ENCODE measurements around the gene PIP5K1C. TPM values are rescaled to one million over a fixed set of nuclear protein-coding genes. Genes with fewer than 3 reads are reported as not detected.

The PIP5K1C gene
- polyA plus RNA-seq, 2 of the 4 experiments (the other 2 are of a cell fraction), result 2.6 to 9.3 TPM

- ChIA-PET CTCF (no interaction called here), POLR2A (no interaction called here)
- ATAC-seq (no peak), DNase-seq (ENCODE audit: low read depth in 1 of 2, low spot score in 1 of 2) (no peak), FAIRE-seq (no peak)
- H3K4me3 ChIP-seq, result no peak overlapping the region
- no peaks in the 10 kb centered on the region for H3K9me3 ChIP-seq
- H3K4me1 ChIP-seq, result no peaks in the 10 kb centered on the region
- H3K4me2 ChIP-seq, result no peak overlapping the region
- no peak overlapping the region for H3K27ac ChIP-seq
- no peak for TF ChIP-seq NFE2L2 (conservative IDR thresholded peaks at IDR 0.05; ENCODE audit: low read length)
- TF ChIP-seq USF2 (IDR thresholded peaks at IDR 0.05), result no peak
- no peak for TF ChIP-seq ZNF302 (CRISPR knock-in tag; IDR thresholded peaks at IDR 0.05)
- TF ChIP-seq E2F6 (IDR thresholded peaks at IDR 0.05; ENCODE audit: borderline replicate concordance, low read depth), result no peak
- no peak for TF ChIP-seq NR3C1 (IDR thresholded peaks at IDR 0.05)
- TF ChIP-seq TP53 (CRISPR knock-in tag; IDR thresholded peaks at IDR 0.05), result no peak
- TF ChIP-seq GATA3 (IDR thresholded peaks at IDR 0.05; ENCODE audit: borderline replicate concordance), result no peak
- no peak for TF ChIP-seq CBX8 (IDR thresholded peaks at IDR 0.05)
- no peak for TF ChIP-seq HOXA7 (CRISPR knock-in tag; IDR thresholded peaks at IDR 0.05)
- no peak for TF ChIP-seq HOXB5 (CRISPR knock-in tag; IDR thresholded peaks at IDR 0.05)
- TF ChIP-seq HMGXB4 (CRISPR knock-in tag; IDR thresholded peaks at IDR 0.05; ENCODE audit: borderline replicate concordance), result no peak
- no peak for TF ChIP-seq KDM1A (IDR thresholded peaks at IDR 0.05; ENCODE audit: low read depth)
- TF ChIP-seq ELK1 (IDR thresholded peaks at IDR 0.05; ENCODE audit: low read depth, low read length), result no peak
- no peak for TF ChIP-seq POLR2A (IDR thresholded peaks at IDR 0.05; ENCODE audit: low read length)
- no peak for TF ChIP-seq REST (IDR thresholded peaks at IDR 0.05)
- no peak for TF ChIP-seq JUNB (IDR thresholded peaks at IDR 0.05)
- WGBS (ENCODE audit: missing lambda C conversion rate), result 89% methylated on average over 3 of the region's 20 CpGs
These were observed 63.8 kb downstream of the PIP5K1C start for GRCh38 chr19:3636506-3636905.

GRCh38 chr19:3634496-3635045 lies 65.7 kb downstream of the PIP5K1C start:
- CTCF ChIA-PET, result no interaction called here
- POLR2A ChIA-PET, result no interaction called here
- Histone ChIP-seq H3K4me1 (no peaks in the 10 kb centered on the region), H3K4me2 (no peak overlapping the region), H3K4me3 (no peak overlapping the region), H3K9me3 (no peaks in the 10 kb centered on the region), H3K27ac (no peak overlapping the region)
- TF ChIP-seq EHF (CRISPR knock-in tag; IDR thresholded peaks at IDR 0.05) (no peak), GATA3 (IDR thresholded peaks at IDR 0.05; ENCODE audit: borderline replicate concordance) (no peak), JUNB (IDR thresholded peaks at IDR 0.05) (no peak), POLR2A (IDR thresholded peaks at IDR 0.05; ENCODE audit: low read length) (no peak), KDM5A (IDR thresholded peaks at IDR 0.05) (no peak), TFCP2L1 (CRISPR knock-in tag; IDR thresholded peaks at IDR 0.05) (no peak), NPAS2 (CRISPR knock-in tag; IDR thresholded peaks at IDR 0.05; ENCODE audit: borderline replicate concordance) (no peak), RARB (CRISPR knock-in tag; IDR thresholded peaks at IDR 0.05) (no peak), BCL3 (IDR thresholded peaks at IDR 0.05) (no peak)
- no peak for FAIRE-seq
- DNase-seq (ENCODE audit: low read depth in 1 of 2, low spot score in 1 of 2), result no peak
- 93% methylated on average over 14 of the region's 19 CpGs for whole genome bisulfite sequencing (ENCODE audit: missing lambda C conversion rate)
- no peak for ATAC-seq

Data from A549 (cell line).